Fibroblast of pulmonary artery (primary cell): ENCODE results near the gene F10.

ENCODE experiments used
- DNase-seq: peaks from one replicate; pipeline ENCODE4 v3.0.0-alpha.2; 2010; ENCODE audit warnings: low read depth
- H3K4me3 ChIP-seq: replicated peaks from 2 replicates; pipeline ENCODE4 v1.5.1; 2011; ENCODE audit warnings: low read depth, mild to moderate bottlenecking, control low read depth, low read length, moderate library complexity
- TF ChIP-seq, protein P1 (sequence below): IDR thresholded peaks from 2 replicates; pipeline ENCODE4 v1.5.1; 2011; ENCODE audit warnings: mild to moderate bottlenecking, control low read depth, low read length, inconsistent platforms; ENCODE audit errors: missing control alignments

Gene F10

DNA sequence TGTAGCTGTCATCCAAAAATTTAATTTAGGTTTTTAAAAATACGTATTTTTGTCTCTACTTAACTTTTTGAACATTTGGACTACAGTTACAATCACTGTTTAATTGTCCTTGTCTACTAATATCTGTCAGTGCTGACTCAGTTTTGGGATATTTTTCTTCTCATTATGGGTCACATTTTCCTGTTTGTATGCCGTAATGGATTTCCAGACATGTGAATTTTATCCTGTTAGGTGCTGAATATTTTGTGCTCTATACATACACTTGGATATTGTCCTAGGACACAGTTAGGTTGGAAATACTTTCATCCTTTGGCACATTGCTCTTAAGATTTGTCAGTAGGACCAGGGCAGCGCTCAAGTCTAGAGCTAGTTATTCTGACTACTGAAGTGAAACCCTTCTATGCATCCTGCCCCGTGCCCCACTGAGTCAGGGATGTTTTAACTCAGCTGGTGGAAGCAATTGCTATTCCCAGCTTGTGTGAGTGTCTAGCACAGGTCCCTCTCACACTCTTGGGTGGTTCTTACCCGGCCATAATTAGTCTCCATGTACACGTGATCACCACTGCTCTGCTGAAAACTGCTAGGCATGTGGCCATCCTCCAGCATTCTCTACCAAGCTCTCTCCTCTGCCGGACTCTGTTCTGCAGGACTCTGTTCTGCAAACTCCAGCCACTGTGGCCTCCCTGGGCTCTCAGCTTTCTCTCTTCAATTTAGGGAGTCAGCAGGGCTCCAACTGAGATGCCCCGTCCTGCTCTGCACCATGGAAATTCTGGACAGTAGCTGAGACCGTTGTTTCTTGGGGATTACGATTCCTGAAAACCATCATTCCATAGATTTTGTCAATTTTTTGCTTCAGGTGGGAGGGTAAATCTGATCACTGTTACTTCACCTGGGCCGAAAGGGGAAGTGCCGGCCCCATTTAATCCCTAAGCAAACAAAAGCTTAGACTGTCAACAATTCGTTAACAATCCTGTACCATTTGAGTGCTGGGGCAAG is 47.0 kb downstream of the F10 start:
- H3K4me3 ChIP-seq: no peak overlapping the region
- TF ChIP-seq, protein P1, sequence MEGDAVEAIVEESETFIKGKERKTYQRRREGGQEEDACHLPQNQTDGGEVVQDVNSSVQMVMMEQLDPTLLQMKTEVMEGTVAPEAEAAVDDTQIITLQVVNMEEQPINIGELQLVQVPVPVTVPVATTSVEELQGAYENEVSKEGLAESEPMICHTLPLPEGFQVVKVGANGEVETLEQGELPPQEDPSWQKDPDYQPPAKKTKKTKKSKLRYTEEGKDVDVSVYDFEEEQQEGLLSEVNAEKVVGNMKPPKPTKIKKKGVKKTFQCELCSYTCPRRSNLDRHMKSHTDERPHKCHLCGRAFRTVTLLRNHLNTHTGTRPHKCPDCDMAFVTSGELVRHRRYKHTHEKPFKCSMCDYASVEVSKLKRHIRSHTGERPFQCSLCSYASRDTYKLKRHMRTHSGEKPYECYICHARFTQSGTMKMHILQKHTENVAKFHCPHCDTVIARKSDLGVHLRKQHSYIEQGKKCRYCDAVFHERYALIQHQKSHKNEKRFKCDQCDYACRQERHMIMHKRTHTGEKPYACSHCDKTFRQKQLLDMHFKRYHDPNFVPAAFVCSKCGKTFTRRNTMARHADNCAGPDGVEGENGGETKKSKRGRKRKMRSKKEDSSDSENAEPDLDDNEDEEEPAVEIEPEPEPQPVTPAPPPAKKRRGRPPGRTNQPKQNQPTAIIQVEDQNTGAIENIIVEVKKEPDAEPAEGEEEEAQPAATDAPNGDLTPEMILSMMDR: no peak
- DNase-seq: no peak

DNA sequence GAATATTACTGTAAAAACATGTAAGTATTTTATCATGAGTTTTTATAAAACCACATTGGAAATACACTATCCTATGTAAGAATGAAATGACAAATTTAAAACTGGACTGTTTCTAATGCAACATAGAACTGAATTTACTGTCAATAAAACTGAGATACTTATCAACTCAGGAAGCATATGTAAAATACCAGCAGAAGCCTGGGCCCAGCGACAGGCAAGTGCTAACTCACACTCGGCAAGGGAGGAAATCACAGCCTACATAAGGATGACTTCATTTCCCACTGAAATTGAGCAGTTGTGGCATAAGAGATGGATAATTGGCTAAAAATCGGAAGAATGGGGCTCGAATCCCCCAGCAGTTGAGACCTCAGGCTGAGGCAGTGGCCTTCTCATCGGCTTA is 47.9 kb downstream of the F10 start:
- DNase-seq: no peak
- no peak overlapping the region for H3K4me3 ChIP-seq
- TF ChIP-seq, protein P1: no peak

DNA sequence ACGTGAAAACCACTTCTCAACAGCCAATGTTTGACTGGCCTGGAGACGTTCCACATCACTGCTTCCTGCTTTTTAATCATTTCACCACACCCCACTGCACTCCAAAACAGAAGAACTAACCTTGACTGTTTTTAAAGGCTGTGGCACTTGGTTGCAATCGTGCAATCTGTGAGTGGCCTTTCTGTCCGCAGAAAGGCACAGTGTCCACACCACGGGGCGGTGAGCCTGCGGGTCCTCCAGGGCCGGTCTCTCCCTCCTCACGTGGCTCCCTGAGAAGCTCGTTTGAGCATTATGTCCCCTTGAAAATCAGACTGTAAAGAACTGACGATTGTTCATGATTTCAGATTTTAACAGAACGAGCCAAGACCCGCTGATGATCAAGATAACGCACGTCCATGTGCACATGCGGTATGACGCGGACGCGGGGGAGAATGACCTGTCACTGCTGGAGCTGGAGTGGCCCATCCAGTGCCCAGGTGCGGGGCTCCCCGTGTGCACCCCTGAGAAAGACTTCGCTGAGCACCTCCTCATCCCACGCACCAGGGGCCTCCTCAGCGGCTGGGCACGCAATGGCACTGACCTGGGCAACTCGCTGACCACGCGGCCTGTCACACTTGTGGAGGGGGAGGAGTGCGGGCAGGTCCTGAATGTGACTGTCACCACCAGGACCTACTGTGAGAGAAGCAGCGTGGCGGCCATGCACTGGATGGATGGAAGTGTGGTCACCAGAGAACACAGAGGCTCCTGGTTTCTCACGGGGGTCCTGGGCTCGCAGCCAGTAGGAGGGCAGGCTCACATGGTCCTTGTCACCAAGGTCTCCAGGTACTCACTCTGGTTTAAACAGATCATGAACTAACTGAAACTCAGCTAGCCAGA is 48.9 kb downstream of the F10 start:
- DNase-seq: no peak
- H3K4me3 ChIP-seq: no peak overlapping the region
- TF ChIP-seq, protein P1: no peak

DNA sequence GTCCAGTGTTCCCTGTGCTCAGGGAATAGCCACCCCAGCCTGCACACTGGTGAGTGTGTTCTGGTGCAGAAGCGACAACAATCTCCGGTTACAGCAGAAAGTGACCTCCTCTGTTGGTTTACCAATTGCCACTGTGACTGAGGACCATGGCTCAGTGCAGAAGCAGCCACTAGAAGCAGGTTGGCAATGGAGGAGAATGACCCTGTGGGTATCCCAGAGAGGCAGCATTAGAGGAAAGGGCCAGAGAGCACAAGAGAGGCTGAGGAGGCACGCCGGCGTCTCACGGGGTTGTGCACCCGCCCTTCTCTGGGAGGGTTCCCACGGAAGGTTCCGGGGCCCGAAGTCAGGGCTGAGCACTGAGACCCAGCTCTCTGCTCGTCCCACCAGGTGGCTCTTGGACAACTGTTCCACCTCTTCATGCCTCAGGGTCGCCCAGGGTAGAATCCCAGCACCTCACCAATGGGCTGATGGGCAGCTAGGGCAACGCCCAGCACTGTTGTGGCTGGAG is 49.9 kb downstream of the F10 start:
- no peak overlapping the region for H3K4me3 ChIP-seq
- TF ChIP-seq, protein P1: no peak
- DNase-seq: no peak

DNA sequence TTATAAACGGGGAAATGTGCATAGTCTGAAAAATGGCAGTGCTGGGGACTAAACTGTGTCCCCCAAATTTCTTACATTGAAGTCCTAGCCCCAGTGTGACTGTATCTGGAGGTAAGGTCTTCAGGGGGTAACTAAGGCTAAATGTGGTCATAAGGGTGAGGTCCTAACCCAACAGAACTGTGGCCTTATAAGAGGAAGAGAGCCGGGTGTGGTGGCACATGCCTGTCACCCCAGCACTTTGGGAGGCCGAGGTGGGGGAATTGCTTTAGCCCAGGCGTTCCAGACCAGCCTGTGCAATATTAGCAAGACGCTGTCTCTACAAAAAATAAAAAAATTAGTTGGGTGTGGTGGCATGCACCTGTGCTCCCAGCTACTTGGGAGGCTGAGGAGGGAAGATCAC is 53.7 kb downstream of the F10 start:
- TF ChIP-seq, protein P1: no peak
- H3K4me3 ChIP-seq: no peak overlapping the region
- no peak for DNase-seq

DNA sequence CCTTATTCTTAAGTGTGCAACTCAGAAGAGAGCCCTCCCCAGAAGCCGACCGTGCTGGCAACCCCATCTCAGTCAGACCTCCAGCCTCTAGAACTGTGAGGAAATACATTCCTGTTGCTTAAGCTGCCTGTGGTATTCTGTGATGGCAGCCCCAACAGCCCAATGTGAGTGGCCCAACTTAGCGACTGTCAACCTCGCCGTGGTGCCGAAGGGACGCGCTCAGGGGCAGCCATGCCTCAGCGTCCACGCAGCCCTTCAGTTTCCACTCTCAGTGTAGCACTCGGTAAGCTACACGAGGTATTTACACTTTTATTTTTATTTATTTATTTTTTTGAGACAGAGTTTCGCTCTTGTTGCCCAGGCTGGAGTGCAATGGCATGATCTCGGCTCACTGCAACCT is 54.2 kb downstream of the F10 start:
- TF ChIP-seq, protein P1: no peak
- no peak overlapping the region for H3K4me3 ChIP-seq
- DNase-seq: no peak
